Ectodermal cell (in vitro differentiated cells): ENCODE measurements around the gene MMD2.

ENCODE experiments used
- H3K27ac ChIP-seq: 2 replicates; pipeline ENCODE4 v1.7.0; 2013; ENCODE audit warnings: mild to moderate bottlenecking, low read depth, low read length; ENCODE audit not compliant: insufficient read depth, poor library complexity, severe bottlenecking
- H3K27me3 ChIP-seq: 2 replicates; pipeline ENCODE4 v1.7.0; 2013; ENCODE audit warnings: mild to moderate bottlenecking, low read length; ENCODE audit not compliant: insufficient read depth, control insufficient read depth, poor library complexity, severe bottlenecking
- H3K36me3 ChIP-seq: one replicate; pipeline ENCODE4 v1.7.0; 2013; ENCODE audit warnings: low read length; ENCODE audit not compliant: control insufficient read depth, insufficient read depth
- H3K4me1 ChIP-seq: one replicate; pipeline ENCODE4 v1.7.0; 2013; ENCODE audit warnings: low read length; ENCODE audit not compliant: control insufficient read depth, insufficient read depth
- H3K4me3 ChIP-seq: 2 replicates; pipeline ENCODE4 v1.7.0; 2013; ENCODE audit warnings: low read depth, low read length, control low read depth; ENCODE audit not compliant: insufficient read depth
- H3K9me3 ChIP-seq: 2 replicates; pipeline ENCODE4 v1.7.0; 2013; ENCODE audit warnings: mild to moderate bottlenecking, low read length, moderate library complexity; ENCODE audit not compliant: control insufficient read depth
- WGBS, 2 experiments: methylation state at CpG; one replicate each; pipeline ENCODE4 v1.1.7; 2013; ENCODE audit warnings: missing lambda C conversion rate in 2 of 2; 5-methylcytosine and 5-hydroxymethylcytosine counted together

MMD2 gene

DNA sequence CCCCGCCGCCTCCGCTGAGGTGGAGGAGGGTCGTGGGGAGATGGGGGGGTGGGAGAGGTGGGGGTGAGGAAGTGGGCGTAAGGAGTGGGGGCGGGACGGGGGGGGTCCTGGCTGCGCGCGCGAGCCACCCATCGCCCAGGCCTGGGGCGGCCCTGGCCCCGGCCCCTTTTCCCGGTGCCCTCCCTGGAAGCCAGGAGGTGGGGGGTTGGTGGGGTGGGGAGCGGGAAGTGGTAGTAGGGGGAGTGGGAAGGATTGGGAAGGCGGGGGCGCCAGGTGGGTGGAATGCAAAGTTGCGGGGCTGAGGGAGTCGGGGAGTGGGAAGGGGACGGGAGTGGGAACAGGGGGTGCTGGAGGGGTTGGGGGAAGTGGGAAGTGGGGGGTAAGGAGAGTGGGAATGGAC is 319 bp upstream of the MMD2 start:
- Histone ChIP-seq H3K4me1 (no peaks in the 10 kb centered on the region), H3K4me3 (no peak overlapping the region), H3K36me3 (no peaks in the 10 kb centered on the region), H3K9me3 (no peaks in the 10 kb centered on the region), H3K27me3 (peaks cover 35% of the 10 kb centered on the region), H3K27ac (no peak overlapping the region)
- 4 to 5% methylated on average over 15 to 19 of the region's 21 CpGs for WGBS, 2 experiments

DNA sequence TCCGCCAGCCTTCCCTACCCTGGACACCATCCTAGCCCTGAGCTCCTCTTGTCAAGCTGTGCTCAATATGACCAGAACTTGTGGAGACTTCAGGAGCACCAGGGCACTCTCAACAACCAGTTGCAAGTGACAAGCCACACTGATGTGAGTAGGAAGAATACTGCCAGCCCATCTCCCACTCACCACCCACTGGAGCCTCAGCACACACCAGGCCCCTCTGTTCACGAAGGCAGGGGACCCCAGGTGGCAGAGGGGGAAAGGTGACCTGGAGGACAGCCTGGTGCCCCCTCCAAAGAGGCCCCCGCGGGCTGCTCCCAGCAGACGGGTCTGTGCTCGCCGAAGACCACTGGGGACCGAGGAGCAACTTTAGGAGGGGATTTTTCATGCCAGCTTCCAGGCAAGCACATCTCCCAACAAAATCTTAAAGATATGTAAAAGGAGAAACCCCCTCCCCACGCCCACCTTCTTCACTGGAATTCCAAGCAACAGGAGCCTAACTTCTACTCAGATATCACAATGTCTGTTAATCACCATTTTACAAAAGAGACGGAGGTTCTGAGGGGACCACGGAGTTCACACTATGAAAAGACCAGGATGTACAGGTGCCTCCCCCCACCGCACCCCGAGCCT is 1.0 kb downstream of the MMD2 start:
- no peak overlapping the region for H3K4me3 ChIP-seq
- peaks cover 35% of the 10 kb centered on the region for H3K27me3 ChIP-seq
- 28 to 33% methylated on average over 13 of the region's 13 CpGs for WGBS, 2 experiments

DNA sequence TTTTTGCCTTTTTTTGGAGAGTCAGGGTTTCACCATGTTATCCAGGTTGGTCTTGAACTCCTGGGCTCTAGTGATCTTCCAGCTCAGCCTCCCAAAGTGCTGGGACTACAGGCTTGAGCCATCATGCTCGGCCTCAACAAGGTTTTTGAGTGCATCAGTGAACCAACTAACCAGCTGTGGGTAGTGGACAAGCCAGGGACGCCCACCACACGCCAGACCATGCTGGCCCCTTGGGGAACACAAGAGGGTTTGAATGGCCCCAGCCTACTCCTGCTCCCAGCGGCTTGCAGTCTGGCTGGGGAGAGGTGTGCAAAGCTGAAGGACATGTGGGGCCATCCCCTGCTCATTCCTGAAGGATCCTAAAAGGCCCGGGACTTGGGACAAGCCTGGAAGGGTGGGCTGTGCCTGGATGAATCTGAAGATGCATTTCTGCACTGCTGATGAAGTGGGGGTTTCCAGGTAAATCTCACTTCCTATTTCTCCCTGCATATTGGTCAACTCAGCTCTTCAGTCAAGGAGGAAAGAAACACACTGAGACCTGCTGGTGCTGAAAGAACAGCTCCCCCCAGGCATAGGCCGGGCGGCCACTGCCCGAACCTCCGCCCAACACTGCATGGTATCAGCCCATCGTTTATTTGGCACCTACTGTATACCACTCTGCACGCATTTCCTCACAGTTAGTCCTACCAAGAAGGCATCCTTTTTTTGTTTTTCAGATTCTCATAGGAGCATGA is 6.9 kb downstream of the MMD2 start:
- Histone ChIP-seq H3K4me1 (no peaks in the 10 kb centered on the region), H3K27ac (no peak overlapping the region), H3K4me3 (no peak overlapping the region), H3K27me3 (peaks cover 7% of the 10 kb centered on the region), H3K36me3 (no peaks in the 10 kb centered on the region), H3K9me3 (no peaks in the 10 kb centered on the region)
- 37 to 44% methylated on average over 11 of the region's 11 CpGs for WGBS, 2 experiments

More for the DNA sequence above, 1.0 kb downstream of the MMD2 start:
- H3K4me1 ChIP-seq = no peaks in the 10 kb centered on the region
- no peak overlapping the region for H3K27ac ChIP-seq
- no peaks in the 10 kb centered on the region for H3K9me3 ChIP-seq
- H3K36me3 ChIP-seq = no peaks in the 10 kb centered on the region

DNA sequence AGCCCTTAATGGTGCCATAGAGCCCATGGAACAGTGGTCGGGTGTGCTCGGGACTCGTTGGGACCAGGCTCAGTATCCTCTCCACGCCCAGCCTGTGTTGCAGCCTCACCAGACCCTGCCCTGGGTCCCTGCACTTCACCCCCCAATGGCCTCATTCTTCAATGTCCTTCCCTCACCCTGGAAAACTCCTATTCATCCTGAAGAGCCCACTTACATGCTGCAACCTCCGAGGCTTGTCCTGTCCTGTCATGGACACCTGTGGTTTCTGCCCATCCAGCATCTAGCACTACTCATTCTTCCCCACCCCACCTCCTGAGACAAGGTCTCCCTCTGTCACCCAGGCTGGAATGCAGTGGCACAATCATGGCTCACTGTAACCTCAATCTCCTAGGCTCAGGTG is 7.7 kb downstream of the MMD2 start:
- WGBS, 2 experiments = 67 to 68% methylated on average over 5 of the region's 5 CpGs
- Histone ChIP-seq H3K36me3 (no peaks in the 10 kb centered on the region), H3K9me3 (no peaks in the 10 kb centered on the region), H3K27me3 (peaks cover 1% of the 10 kb centered on the region), H3K4me1 (no peaks in the 10 kb centered on the region), H3K27ac (no peak overlapping the region), H3K4me3 (no peak overlapping the region)

DNA sequence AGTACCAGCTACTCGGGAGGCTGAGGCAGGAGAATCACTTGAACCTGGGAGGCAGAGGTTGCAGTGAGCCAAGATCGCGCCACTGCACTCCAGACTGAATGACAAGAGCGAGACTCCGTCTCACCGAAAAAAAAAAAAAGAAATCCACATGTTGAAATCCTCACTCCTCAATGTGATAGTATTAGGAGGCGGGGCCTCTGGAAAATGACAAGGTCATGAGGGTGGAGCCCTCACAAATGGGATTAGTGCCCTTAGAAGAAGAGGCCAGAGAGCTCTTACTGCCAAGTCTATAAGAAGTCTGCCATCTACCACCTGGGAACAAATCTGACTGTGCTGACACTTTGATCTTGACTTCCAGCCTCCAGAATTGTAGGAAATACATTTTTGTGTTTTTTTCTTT is 10.6 kb downstream of the MMD2 start:
- 90 to 94% methylated on average over 7 of the region's 7 CpGs for WGBS, 2 experiments
- H3K36me3 ChIP-seq = no peaks in the 10 kb centered on the region
- H3K27me3 ChIP-seq = no peaks in the 10 kb centered on the region
- no peak overlapping the region for H3K27ac ChIP-seq
- H3K4me1 ChIP-seq = no peaks in the 10 kb centered on the region
- H3K4me3 ChIP-seq = no peak overlapping the region
- H3K9me3 ChIP-seq = no peaks in the 10 kb centered on the region

DNA sequence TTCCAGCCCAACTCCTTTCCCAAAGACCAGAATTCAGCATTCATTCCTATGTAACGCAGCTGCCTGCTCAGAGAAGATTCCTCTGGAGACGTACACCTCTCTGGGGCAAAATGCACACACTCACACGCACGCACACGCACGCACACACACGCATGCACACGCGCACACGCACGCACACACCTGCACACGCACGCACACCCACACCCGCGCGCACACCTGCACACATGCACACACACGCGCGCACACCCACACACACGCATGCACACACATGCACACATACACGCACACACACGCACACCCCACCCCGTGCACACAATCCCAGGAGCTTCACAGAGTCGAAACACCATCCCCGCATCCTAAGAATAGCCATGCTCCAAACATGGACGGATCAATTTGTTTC is 13.0 kb downstream of the MMD2 start:
- H3K4me1 ChIP-seq = no peaks in the 10 kb centered on the region
- 94% methylated on average over 26 of the region's 26 CpGs for WGBS, 2 experiments
- H3K27ac ChIP-seq = no peak overlapping the region
- H3K27me3 ChIP-seq = no peaks in the 10 kb centered on the region
- H3K36me3 ChIP-seq = no peaks in the 10 kb centered on the region
- no peak overlapping the region for H3K4me3 ChIP-seq
- no peaks in the 10 kb centered on the region for H3K9me3 ChIP-seq

DNA sequence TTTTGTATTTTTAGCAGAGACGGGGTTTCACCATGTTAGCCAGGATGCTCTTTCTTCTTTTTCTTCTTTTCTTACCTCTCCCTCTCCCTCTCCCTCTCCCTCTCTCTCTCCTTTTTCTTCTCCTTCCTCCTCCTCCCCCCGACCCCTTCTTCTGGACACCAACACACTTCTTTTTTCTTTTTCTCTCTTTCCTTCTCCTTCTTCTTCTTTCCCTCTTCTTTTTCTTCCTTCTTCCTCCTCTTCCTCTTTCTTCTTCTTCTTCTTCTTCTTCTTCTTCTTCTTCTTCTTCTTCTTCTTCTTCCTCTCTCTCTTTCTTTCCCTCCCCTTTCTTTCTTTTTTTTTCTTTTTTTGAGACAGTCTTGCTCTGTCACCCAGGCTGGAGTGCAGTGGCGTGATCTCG is 14.0 kb downstream of the MMD2 start:
- WGBS, 2 experiments = 80 to 86% methylated on average over 4 of the region's 4 CpGs
- H3K36me3 ChIP-seq = no peaks in the 10 kb centered on the region
- H3K27ac ChIP-seq = no peak overlapping the region
- H3K4me1 ChIP-seq = no peaks in the 10 kb centered on the region
- no peak overlapping the region for H3K4me3 ChIP-seq
- H3K9me3 ChIP-seq = no peaks in the 10 kb centered on the region
- no peaks in the 10 kb centered on the region for H3K27me3 ChIP-seq

DNA sequence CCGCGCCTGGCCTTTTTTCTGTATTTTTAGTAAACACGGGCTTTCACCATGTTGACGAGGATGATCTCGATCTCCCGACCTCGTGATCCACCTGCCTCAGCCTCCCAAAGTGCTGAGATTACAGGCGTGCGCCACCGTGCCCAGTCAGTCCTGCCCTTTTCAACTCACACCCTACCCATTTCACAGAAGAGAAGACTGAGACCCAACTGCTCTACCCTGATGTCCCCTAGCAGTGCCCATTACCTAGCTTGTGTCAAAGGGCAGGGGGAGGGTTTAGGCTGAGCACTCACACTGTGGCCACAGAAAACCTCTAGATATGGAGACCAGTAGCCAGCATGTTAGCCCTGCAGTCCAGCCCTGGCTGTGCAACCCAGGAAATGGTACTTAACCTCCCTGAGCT is 15.7 kb downstream of the MMD2 start:
- Histone ChIP-seq H3K27me3 (no peaks in the 10 kb centered on the region), H3K4me3 (no peak overlapping the region), H3K9me3 (no peaks in the 10 kb centered on the region), H3K4me1 (no peaks in the 10 kb centered on the region), H3K27ac (no peak overlapping the region), H3K36me3 (no peaks in the 10 kb centered on the region)
- WGBS, 2 experiments = 91 to 93% methylated on average over 10 of the region's 10 CpGs

DNA sequence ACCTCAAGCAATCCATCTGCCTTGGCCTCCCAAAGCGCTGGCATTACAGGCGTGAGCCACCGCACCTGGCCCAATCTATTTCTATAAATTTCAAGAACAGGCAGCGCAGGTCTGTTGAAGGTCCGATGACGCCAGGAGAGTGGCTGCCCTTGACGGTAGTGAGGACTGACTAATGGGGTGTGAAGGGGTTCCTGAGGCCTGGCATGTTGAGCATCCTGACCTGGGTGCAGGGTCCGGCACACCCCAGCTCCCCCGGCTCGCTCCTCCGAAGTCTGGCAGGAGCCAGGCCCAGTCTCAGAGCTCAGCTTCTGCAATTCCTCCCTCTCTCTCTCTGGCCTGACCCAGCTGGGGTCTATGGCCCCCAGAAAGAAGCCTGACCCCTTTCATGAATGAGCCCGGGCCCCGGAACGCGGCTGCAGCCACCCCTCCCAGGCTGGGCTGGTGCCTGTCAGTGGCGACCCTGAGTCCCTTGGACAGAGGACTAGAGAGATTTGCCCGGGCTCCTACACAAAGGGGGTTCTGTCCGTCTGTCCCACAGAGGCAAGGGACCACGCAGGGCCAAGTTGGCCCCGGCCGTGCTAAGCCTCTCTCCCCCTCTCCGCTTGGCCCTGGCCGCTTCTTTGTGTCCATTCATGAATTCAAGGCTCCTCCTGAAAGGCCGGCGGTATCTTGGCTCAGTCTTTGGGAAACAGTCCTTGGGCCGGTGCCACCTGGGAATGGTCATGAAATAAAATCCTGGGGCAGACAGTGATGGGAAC is 18.8 kb downstream of the MMD2 start:
- Histone ChIP-seq H3K9me3 (no peaks in the 10 kb centered on the region), H3K27me3 (no peaks in the 10 kb centered on the region), H3K4me3 (no peak overlapping the region), H3K4me1 (no peaks in the 10 kb centered on the region), H3K36me3 (no peaks in the 10 kb centered on the region), H3K27ac (no peak overlapping the region)
- WGBS, 2 experiments = 92 to 93% methylated on average over 26 of the region's 26 CpGs

DNA sequence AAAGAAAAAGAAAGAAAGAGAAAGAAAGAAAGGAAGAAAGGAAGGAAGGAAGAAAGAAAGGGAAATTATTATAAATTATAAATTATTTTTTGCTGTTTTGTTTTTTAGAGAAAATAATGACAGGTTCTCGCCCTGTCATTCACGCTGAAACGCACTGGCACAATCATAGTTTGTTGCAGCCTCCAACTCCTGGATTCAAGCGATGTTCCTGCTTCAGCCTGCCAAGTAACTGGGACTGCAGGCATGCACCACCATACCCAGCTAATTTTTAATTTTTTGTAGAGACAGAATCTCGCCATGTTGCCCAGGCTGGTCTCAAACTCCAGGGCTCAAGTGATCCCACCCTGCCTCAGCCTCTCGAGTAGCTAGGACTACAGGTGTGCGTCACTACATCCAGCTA is 21.6 kb downstream of the MMD2 start:
- 92 to 94% methylated on average over 7 of the region's 7 CpGs for WGBS, 2 experiments
- H3K27ac ChIP-seq = no peak overlapping the region
- no peaks in the 10 kb centered on the region for H3K9me3 ChIP-seq
- H3K4me1 ChIP-seq = no peaks in the 10 kb centered on the region
- no peaks in the 10 kb centered on the region for H3K36me3 ChIP-seq
- no peaks in the 10 kb centered on the region for H3K27me3 ChIP-seq
- H3K4me3 ChIP-seq = no peak overlapping the region
